ENCODE results near the gene MMP14. TPM values are rescaled to one million over a fixed set of nuclear protein-coding genes. Genes with fewer than 3 reads are reported as not detected.

MMP14 gene
- 83.1 and 86.8 TPM in 2 replicates for total RNA-seq (2021; fragmentation: NEBNext Ultra II Directional; extraction: Animal tissue kit (Norgen Biotek cat#: 25700))
- polyA plus RNA-seq (2011; rRNA removed), result 58.2 and 81.6 TPM in 2 replicates
- polyA plus RNA-seq (2011; cell fraction: cytosol; rRNA removed), result 61.6 TPM
- polyA plus RNA-seq (2011; cell fraction: nucleus; rRNA removed), result 147 TPM
- polyA plus RNA-seq (2012, experiment 1 of 2), result 54.3 to 67.5 TPM (median 63.3 TPM) in 4 replicates
- polyA plus RNA-seq (2012, experiment 2 of 2), result 60.0 TPM
- 277 TPM for polyA plus RNA-seq (2013, experiment 1 of 2)
- 290 TPM for polyA plus RNA-seq (2013, experiment 2 of 2)
- 46.1 and 61.0 TPM in 2 replicates for polyA minus RNA-seq (2011; rRNA and poly(A)+ RNA removed)
- 28.2 TPM for polyA minus RNA-seq (2011; cell fraction: cytosol; rRNA and poly(A)+ RNA removed)
- 24.5 TPM for polyA minus RNA-seq (2011; cell fraction: nucleus; rRNA and poly(A)+ RNA removed)
- long read RNA-seq, experiment 1, partial matches to known transcripts, result 11 of 32 reads
- long read RNA-seq, experiment 1, other reads (novel, unspliced or antisense), result 19 of 32 reads
- long read RNA-seq, experiment 2, partial matches to known transcripts, result 0 of 1 reads
- long read RNA-seq, experiment 2, other reads (novel, unspliced or antisense), result 1 of 1 reads

DNA sequence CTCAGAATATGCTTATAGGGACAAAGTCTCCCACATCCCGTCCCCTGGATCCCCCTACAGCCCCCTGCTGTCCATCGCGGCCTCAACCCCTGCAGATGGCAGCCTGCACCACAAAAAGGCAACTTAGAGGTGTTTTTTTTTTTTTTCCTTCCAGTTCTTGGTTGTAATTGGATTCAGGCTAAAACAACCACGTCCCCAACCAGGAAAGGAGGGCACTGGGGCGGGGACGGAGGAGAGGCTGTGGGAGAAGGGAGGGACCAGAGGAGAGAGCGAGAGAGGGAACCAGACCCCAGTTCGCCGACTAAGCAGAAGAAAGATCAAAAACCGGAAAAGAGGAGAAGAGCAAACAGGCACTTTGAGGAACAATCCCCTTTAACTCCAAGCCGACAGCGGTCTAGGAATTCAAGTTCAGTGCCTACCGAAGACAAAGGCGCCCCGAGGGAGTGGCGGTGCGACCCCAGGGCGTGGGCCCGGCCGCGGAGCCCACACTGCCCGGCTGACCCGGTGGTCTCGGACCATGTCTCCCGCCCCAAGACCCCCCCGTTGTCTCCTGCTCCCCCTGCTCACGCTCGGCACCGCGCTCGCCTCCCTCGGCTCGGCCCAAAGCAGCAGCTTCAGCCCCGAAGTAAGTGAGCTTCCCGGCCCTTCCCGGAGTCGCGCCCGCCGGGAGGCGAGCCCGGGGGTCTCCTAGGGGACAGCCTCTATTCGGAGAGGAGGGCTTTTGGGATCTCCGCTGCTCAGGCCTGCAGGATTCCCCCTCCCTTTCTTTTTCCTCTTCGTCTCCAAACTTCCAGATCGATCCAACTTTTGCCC is at the start of gene MMP14:
Gene MMP14 (plus strand): TSS at position 285 of the 813 bp plus-strand sequence. CDS start 233 bp downstream, at position 518.
- Histone ChIP-seq H3K23ac (ENCODE audit: insufficient read length) (no peak within 1 kb of the TSS), H2BK120ac (replicated peaks; ENCODE audit: low read depth, low read length) (no peak within 1 kb of the TSS), H4K8ac (ENCODE audit: extremely low read depth, insufficient read depth, low read length) (peak within 1 kb of the TSS; percentile 93), H3K4ac (replicated peaks; ENCODE audit: insufficient read length, low read depth, low read length) (no peak within 1 kb of the TSS), H3K79me2 (ENCODE audit: control insufficient read depth in 1 of 2, insufficient read depth in 2 of 2, low read length in 2 of 2) (peaks cover 0 to 25% of the 10 kb centered on the region in 2 experiments; a peak in 1 of 4 replicates), H3K9me3 (ENCODE audit: insufficient read depth in 2 of 2, low read depth in 1 of 2, low read length in 1 of 2) (no peaks in the 10 kb centered on the region), H3K14ac (ENCODE audit: insufficient read length) (no peak within 1 kb of the TSS), H3K18ac (ENCODE audit: extremely low read depth, low read length) (peak within 1 kb of the TSS; percentile 60), H4K20me1 (replicated peaks in 1 of 2; ENCODE audit: control insufficient read depth in 1 of 2, insufficient read depth in 2 of 2, low read length in 2 of 2) (no peaks in the 10 kb centered on the region), H3K27me3 (replicated peaks in 1 of 4; ENCODE audit: control insufficient read depth in 3 of 4, extremely low read depth in 1 of 4, insufficient read depth in 3 of 4, low read length in 3 of 4) (no peaks in the 10 kb centered on the region), H3K56ac (replicated peaks; ENCODE audit: insufficient read length, low read depth, low read length) (peak within 1 kb of the TSS; percentile 60), H3K23me2 (ENCODE audit: low read depth, low read length) (peaks cover 14% of the 10 kb centered on the region; the same call in 1 of the 2 replicates), H2BK20ac (ENCODE audit: low read length) (peak within 1 kb of the TSS; percentile 48; the same call in 1 of the 2 replicates), H3K9ac (replicated peaks in 1 of 4; ENCODE audit: extremely low read depth in 1 of 4, low read depth in 3 of 4, low read length in 3 of 4) (peak within 1 kb of the TSS; percentile 76 to 92 (median 84)), H2AFZ (ENCODE audit: low read length) (0 out of 2 replicates have a peak within 1 kb of the TSS, but pooled peaks have one; percentile 15), H2BK12ac (ENCODE audit: low read depth, low read length) (0 out of 2 replicates have a peak within 1 kb of the TSS, but pooled peaks have one; percentile 43), H4K5ac (ENCODE audit: insufficient read length, low read depth, low read length) (no peak within 1 kb of the TSS), H3K79me1 (ENCODE audit: low read depth, low read length) (peaks cover 8% of the 10 kb centered on the region), H4K91ac (replicated peaks; ENCODE audit: insufficient read length, low read length) (peak within 1 kb of the TSS; percentile 1), H3K27ac (ENCODE audit: low read depth, low read length) (peak within 1 kb of the TSS; percentile 53), H3K4me3 (ENCODE audit: extremely low read depth in 1 of 4, insufficient read depth in 2 of 4, low read depth in 3 of 4, low read length in 4 of 4) (peak within 1 kb of the TSS; percentile 80 to 99 (median 87)), H3K4me1 (replicated peaks in 1 of 4; ENCODE audit: control insufficient read depth in 3 of 4, insufficient read depth in 4 of 4, low read length in 3 of 4) (peaks cover 8 to 17% (median 14%) of the 10 kb centered on the region in 4 experiments), H2BK15ac (ENCODE audit: low read length) (no peak within 1 kb of the TSS), H2BK5ac (ENCODE audit: low read depth, low read length) (peak within 1 kb of the TSS; percentile 77; the same call in 1 of the 2 replicates), H3K4me2 (ENCODE audit: insufficient read depth in 1 of 2, low read depth in 2 of 2, low read length in 2 of 2) (peak within 1 kb of the TSS; percentile 73 to 98), H3K36me3 (ENCODE audit: control insufficient read depth in 2 of 4, insufficient read depth in 4 of 4, low read length in 3 of 4) (peaks cover 7 to 27% (median 16%) of the 10 kb centered on the region in 4 experiments), H2AK5ac (ENCODE audit: low read depth, low read length) (peak within 1 kb of the TSS; percentile 40; the same call in 1 of the 2 replicates)
- ChIA-PET CTCF (ENCODE audit: partially characterized antibody) (interaction anchor here (0.6 to 56.0 kb wide), 12 partner anchors 17 to 1649 kb away, joined by 3 to 1562 read pairs (median 4); partner anchors contain the start of genes LRP10, MMP14, MRPL52 and OXA1L), POLR2A (ENCODE audit: partially characterized antibody) (interaction anchor here (0.6 to 16.3 kb wide), 16 partner anchors 8 to 519 kb away, joined by 3 to 203 read pairs (median 4); partner anchors contain the start of genes LRP10, MRPL52, PRMT5 and RBM23)
- FAIRE-seq (no peak), DNase-seq (ENCODE audit: low read depth in 1 of 2, low spot score in 2 of 2) (peak in 1 of 2 experiments; percentile 60)
- 1% methylated on average over 26 of the region's 46 CpGs; no CpG with 5 or more reads in 1 of the 2 experiments for WGBS, 2 experiments (ENCODE audit: extremely low coverage in 1 of 2, insufficient coverage in 1 of 2, insufficient read length in 1 of 2, insufficient replicate concordance in 2 of 2, low coverage in 1 of 2, low lambda C conversion rate in 2 of 2, missing lambda C conversion rate in 1 of 2)
- TF ChIP-seq RBBP5 (IDR thresholded peaks at IDR 0.05; ENCODE audit: borderline replicate concordance, low read depth, low read length) (peak; percentile 45), TAF1 (IDR thresholded peaks at IDR 0.05; ENCODE audit: low read depth, low read length) (0 out of 2 replicates have a peak, but pooled peaks have one; percentile 16), KDM5A (IDR thresholded peaks at IDR 0.05; ENCODE audit: low read length) (no peak), NRF1 (IDR thresholded peaks at IDR 0.05; ENCODE audit: low read depth, low read length) (no peak), ZNF274 (IDR thresholded peaks at IDR 0.05; ENCODE audit: borderline replicate concordance, extremely low read depth, low read length) (no peak), SIN3A (conservative IDR thresholded peaks at IDR 0.05 in 1 of 2, IDR thresholded peaks at IDR 0.05 in 1 of 2; ENCODE audit: low read depth in 1 of 2, low read length in 2 of 2) (0 out of 4 replicates have a peak, but pooled peaks of 1 of the 2 experiments have one; percentile 45), KDM4A (IDR thresholded peaks at IDR 0.05; ENCODE audit: low read depth, low read length, severe bottlenecking) (peak; percentile 43)

Measured in H1 (cell line).